GM12872 (cell line): ENCODE results near the gene MYNN.

ENCODE experiments used
- TF ChIP-seq, protein P1 (sequence below): IDR thresholded peaks from 3 replicates; pipeline ENCODE4 v1.5.1; 2011; ENCODE audit warnings: low read depth, mild to moderate bottlenecking, low read length, moderate library complexity; ENCODE audit not compliant: insufficient read depth

MYNN gene

DNA sequence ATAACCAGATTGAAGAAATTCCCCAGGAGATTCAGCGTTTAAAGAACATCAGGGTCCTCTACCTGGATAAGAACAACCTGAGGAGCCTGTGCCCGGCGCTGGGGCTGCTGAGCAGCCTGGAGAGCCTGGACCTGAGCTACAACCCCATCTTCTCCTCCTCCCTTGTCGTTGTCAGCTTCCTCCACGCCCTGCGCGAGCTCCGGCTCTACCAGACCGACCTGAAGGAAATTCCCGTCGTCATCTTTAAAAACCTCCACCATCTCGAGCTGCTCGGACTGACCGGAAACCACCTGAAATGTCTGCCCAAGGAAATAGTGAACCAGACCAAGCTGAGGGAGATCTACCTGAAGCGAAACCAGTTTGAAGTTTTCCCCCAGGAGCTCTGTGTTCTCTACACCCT is 48.9 kb downstream of the MYNN start:
- TF ChIP-seq, protein P1, sequence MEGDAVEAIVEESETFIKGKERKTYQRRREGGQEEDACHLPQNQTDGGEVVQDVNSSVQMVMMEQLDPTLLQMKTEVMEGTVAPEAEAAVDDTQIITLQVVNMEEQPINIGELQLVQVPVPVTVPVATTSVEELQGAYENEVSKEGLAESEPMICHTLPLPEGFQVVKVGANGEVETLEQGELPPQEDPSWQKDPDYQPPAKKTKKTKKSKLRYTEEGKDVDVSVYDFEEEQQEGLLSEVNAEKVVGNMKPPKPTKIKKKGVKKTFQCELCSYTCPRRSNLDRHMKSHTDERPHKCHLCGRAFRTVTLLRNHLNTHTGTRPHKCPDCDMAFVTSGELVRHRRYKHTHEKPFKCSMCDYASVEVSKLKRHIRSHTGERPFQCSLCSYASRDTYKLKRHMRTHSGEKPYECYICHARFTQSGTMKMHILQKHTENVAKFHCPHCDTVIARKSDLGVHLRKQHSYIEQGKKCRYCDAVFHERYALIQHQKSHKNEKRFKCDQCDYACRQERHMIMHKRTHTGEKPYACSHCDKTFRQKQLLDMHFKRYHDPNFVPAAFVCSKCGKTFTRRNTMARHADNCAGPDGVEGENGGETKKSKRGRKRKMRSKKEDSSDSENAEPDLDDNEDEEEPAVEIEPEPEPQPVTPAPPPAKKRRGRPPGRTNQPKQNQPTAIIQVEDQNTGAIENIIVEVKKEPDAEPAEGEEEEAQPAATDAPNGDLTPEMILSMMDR, result no peak

DNA sequence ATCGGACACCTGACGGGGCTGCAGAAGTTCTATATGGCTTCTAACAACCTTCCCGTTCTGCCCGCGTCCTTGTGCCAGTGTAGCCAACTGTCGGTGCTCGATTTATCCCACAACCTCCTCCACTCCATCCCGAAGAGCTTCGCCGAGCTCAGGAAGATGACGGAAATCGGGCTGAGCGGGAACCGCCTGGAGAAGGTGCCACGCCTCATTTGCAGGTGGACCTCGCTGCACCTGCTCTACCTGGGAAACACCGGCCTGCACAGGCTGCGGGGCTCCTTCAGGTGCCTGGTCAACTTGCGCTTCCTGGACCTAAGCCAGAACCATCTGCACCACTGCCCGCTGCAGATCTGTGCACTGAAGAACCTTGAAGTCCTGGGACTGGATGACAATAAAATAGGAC is 49.3 kb downstream of the MYNN start:
- TF ChIP-seq, protein P1, result no peak

DNA sequence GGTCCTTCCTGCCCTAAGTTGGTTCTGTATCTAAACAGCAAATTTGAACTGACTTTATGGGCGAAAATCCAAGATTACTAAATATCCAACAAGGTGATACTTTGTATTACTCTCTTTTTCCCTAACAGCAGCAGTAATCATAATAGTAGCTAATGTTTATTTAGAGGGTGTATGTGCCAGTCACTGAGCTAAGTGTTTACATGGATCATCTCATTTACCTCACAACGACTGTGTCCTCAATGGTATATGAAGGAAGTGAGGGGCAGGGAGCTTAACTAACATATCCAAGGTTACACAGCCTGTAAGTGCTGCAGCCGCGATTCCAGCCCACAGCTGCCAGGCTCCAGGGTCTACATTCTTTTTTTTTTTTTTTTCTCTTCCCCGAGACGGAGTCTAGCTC is 49.8 kb downstream of the MYNN start:
- TF ChIP-seq, protein P1, result no peak

DNA sequence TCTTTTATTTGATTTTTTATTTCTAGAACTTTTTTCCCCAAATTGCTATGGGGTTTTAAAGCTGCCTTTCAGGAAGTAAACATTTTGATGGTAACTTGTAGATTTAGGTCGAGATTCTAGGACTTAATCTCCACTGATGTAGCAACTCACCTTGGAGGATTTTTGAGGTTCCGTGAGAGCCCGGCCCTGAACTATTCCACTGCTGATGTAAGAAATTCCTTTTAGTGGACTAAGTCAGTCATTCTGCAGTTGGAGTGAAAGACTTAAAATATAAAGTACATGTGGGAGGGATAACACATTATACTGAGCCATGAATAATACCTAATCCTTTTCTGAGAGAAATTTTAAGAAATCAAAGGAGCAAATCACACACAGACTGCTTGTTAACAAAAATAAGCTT is 52.1 kb downstream of the MYNN start:
- TF ChIP-seq, protein P1, result no peak

DNA sequence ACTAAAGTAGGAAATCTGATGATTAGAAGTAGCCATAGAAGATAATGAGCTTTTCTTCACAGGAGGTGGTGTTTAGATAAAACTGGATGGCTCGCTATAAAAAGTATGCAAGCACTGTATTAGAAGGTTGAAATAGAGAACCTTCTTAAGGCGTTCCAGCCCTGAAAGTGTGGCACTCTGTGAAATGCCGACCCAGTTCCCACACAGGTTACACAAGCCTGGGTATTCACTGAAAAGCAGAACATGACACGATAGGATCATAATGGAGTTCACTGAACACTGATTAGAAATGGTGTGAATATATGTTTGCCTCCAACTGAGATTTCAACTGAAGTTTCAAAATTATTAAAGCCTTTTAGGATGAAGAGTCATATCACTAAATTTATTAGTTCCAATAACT is 54.5 kb downstream of the MYNN start:
- TF ChIP-seq, protein P1, result no peak

DNA sequence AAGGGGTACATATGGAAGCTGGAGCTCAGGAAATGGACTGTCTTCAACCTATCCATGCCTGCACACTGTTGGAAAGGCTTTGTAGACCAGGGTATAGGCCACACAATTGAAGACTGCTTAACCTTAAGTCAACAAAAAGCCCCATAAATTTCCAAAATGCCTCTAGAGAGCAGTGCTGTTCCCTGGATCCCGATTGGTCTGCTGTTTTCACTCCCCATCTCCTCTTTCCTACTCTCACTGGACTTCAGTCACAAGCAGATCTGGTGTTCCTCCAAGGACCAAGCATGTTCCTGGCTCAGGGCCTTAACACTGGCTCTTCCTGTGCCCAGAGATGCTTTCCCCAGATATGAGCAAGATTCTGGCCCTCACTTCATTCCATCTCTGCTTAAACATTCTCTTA is 62.3 kb downstream of the MYNN start:
- TF ChIP-seq, protein P1, result no peak

DNA sequence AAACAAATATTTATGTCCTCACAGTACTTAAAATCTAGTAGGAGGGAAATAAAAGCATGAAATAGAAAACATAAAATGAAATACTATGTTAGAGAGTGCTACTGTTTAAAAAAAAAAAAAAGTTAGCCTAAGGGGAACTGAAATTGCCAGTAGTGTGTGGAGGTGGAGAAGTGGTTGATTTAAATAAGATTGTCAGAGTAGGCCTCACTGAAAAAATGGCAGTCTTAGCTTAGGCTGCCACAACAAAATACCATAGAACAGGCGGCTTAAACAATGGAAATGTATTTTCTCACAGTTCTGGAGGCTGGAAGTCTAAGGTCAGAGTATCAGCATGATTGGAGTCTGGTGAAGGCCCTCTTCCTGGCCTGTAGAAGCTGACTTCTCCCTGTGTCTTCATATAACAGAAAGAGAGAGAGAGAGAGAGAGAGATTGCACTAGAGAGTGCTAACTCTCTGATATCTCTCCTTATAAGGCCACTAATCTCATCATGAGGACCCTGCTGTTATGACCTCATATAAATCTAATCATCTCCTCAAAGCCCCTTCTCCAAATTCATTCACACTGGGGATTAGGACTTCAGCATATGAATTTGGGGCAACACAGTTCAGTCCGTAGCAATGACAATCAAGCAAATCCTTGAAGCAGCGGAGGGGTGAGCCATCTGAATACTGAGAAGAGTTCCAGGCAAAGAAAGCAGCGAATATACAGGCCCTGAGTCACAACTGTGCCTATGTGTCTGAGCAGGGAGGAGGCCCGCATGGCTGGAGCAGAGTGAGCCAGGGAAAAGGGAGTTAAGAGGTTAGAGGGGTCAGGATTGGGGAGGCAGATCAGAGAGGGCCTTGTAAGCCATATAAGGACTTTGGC is 63.1 kb downstream of the MYNN start:
- TF ChIP-seq, protein P1, result no peak

DNA sequence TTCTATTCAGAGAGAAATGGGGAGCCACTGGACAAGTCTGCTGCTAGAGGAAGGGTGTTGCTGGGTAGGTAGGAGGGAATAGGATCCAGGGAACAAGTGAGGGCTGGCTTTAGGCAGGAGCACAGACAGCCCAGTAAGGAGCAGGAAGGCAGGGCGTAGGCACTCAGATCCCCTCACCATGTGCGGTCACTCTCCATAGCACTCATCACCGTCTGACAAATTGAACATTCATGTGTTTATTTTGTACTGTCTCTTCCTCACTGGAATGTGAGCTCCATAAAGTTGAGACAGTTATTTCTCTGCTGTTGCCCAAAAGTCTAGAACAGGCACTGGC is 63.7 kb downstream of the MYNN start:
- TF ChIP-seq, protein P1, result no peak
